DLD1 (cell line): ENCODE results near the gene C1orf116.

Experiments used
- in situ Hi-C: cut with HindIII; loops from 2 replicates; pipeline ENCODE4 v1.10.0; 2017; ENCODE audit warnings: low sequenced_read_pairs

C1orf116 gene

GRCh38 chr1:207003210-207003609 is 29.3 kb downstream of the C1orf116 start:
- in situ Hi-C loops, result no loop called here

- in situ Hi-C loops, result no loop called here
Observed at GRCh38 chr1:207002724-207003146, 29.8 kb downstream of the C1orf116 start.

DNA sequence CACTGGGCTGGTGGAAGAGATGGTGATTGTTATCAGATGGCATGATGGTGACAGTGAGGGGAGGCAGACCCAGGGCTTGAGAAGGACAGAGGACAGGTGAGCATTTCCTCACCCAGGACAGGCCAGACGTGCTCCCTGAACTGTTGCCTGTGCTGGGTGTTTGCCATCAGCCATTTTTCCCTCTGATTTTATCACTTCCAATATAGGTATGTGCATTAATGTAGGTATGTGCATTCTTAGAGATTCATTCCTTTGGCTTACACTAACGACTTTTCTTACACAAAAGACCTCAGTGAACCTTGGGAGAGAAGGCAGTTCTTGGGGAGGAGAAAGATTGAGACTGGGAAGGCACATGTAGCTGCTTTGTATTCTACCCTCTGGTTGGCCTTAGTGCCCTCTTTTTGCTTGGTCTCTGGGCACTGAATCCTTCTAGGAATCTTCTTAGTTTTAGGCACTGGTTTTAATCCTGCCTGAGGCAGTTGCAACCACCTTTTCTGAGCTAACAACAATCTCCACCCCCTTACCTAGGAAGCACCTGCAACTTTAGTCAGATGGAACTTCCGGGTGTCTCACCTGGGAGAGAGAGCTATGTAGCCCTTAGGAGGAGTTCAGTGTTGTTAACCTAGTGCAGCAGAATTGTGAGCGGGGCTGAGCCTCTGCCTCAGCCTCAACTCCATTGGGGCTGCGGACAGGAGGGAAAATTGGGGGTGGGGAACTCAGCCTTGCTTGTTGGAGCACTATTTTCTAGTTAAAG is 30.9 kb downstream of the C1orf116 start:
- in situ Hi-C loops, result no loop called here

DNA sequence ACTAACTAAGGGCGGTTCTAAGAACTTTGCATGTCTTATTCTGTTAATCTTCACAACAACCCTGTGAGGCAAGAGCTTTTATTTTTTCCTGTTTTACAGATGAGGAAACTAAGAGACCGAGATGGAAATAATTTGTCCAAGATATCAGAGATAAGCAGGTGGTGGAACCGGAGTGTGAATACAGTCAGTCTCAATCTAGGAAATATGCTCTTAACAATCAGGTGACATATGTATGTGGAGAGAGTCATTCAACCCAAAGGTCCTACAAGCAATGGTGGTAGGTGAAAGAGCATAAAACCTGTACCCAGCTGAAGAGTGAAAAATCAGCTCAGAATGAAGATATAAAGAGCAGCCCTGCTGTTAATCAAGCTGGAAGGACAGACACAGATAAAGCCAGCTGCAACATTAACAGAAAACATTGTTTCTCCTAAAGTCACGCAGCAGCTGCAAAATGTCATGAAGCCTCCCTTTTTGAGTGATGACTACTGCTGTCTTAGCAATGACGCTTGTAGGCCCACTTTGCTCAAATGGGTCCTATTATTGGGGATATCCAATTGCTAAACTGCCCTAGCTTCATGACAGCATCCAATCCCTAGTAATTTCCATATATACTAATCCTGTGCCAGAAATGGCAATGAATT is 31.8 kb downstream of the C1orf116 start:
- in situ Hi-C loops, result no loop called here

DNA sequence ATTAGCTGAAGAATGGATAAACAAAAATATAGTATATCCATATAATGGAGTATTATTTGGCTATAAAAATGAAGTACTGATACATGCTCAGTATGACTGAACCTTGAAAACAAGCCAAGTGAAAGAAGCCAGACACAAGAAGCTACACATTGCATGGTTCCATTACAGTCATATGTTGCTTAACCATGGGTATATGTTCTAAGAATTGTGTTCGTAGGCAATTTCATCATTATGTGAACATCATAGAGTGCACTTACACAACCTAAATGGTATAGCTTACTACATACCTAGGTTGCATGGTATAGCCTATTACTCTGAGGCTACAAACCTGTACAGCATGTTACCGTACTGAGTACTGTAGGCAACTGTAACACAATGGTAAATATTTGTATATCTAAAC is 33.7 kb downstream of the C1orf116 start:
- in situ Hi-C loops, result no loop called here

DNA sequence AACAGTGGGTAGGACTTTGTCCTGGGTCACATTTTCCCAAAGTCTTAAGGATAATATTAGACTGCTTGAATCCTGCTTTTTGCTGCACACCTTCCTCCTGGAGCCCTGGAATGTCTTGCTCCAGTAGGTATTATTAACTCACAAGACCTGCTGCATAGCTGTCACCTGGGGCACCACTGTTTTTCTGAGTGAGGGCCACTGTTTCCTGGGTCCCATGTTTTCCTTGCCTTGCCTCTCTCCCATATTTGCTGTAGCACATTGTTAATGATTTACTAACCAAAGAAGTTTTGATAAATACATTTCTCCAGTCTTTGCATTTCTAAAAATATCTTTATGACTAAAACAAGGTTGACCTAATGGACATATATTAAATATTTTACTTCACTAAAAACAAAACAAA is 39.8 kb downstream of the C1orf116 start:
- in situ Hi-C loops, result no loop called here

DNA sequence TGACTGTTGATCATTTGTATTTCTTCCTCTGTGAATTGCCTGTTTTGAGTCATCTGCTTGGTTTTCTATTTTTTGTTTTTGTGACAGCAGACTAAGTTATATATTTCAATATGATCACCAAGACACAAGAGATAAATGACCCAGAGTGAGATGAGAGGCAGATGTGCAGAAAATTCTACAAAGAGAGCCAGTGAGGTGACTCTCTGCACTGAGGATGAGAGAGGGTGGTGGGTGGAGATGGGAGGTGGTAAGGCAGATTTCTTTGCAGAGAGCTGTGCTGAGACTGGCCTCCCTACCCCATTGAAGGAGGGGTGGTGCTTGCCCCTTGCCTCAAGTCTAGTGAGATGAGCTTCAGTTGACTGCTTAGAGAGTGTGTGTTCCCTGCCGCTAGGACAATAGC is 44.7 kb downstream of the C1orf116 start:
- in situ Hi-C loops, result loop anchor here (5.0 kb wide), 1 partner anchor 71 kb away; no protein-coding TSS in a partner anchor

GRCh38 chr1:206986885-206987284 is 45.7 kb downstream of the C1orf116 start:
- in situ Hi-C loops, result loop anchor here (5.0 kb wide), 1 partner anchor 70 kb away; no protein-coding TSS in a partner anchor

- in situ Hi-C loops, result loop anchor here (5.0 kb wide), 1 partner anchor 69 kb away; no protein-coding TSS in a partner anchor
Observed at GRCh38 chr1:206986402-206986801, 46.2 kb downstream of the C1orf116 start.

DNA sequence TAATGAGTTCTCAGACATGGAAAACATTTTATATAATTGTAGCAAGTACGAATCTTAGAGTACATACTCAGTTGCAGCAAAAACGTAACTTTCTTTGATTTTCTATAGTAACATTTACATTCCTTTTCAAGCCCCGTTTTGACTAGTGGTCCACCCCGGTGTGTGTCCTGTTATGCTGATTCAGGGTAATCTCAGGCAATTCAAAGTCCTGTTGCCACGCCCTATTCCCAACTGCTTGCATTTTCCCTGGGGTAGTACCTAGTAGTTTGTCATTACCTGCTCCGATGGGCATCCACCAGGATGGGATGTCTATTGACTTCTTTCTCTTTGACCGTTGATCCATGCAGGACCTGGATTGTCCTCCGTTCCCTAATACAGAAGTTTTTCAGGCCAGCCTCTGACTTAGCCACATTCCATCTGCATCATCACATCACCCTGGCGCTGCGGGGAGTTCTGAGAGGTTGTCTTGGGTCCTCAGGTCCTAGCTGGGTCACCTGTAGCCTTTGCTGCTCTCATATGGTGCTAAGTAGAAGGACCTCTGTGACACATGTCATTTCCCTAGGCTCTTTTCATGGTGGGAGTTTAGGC is 47.3 kb downstream of the C1orf116 start:
- in situ Hi-C loops, result loop anchor here (5.0 kb wide), 1 partner anchor 68 kb away; no protein-coding TSS in a partner anchor

DNA sequence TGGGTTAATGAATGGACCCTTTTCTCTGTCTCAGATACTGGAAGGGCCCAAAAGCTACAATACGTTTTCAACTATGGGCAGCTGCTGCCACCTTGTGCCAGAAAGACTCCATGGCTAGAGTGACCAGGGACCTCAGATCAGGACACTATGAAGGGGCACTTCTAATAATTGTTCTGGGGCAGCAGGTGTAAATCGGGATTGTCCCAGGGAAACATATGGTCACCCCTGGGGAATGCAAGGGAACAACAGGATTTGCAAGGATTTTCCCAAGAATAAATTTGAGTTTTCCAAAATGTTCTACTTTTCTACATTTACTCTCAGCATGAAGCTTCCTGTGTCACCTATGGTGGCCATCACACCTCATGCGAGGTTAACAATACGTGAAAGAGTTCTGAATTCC is 50.3 kb downstream of the C1orf116 start:
- in situ Hi-C loops, result loop anchor here (5.0 kb wide), 1 partner anchor 350 kb away; no protein-coding TSS in a partner anchor

GRCh38 chr1:206979379-206980043 is 53.0 kb downstream of the C1orf116 start:
- in situ Hi-C loops, result loop anchor here (5.0 kb wide), 1 partner anchor 347 kb away; no protein-coding TSS in a partner anchor

- in situ Hi-C loops, result no loop called here
Observed at GRCh38 chr1:206978259-206978658, 54.3 kb downstream of the C1orf116 start.

DNA sequence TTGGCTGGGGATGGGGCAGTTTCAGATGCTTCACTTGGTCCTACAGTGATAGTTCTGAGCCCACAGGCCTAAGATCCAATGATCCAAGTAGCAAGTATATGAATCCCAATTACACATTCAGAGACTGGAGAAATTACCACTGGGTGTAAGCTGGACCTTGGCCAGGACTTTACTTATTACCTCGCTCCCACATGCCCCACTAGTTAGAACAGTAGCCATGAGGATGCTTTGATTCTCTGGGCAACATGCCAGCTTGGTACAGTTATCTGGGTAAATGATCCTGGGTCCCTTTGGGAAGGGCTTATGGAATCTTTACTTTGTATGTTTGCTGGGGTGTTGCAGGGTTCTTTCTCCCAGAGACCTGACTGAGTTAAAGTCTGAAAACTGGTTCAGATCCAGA is 57.2 kb downstream of the C1orf116 start:
- in situ Hi-C loops, result no loop called here

- in situ Hi-C loops, result loop anchor here (5.0 kb wide), 1 partner anchor 48 kb away; no protein-coding TSS in a partner anchor
Observed at GRCh38 chr1:206974140-206974539, 58.4 kb downstream of the C1orf116 start.

DNA sequence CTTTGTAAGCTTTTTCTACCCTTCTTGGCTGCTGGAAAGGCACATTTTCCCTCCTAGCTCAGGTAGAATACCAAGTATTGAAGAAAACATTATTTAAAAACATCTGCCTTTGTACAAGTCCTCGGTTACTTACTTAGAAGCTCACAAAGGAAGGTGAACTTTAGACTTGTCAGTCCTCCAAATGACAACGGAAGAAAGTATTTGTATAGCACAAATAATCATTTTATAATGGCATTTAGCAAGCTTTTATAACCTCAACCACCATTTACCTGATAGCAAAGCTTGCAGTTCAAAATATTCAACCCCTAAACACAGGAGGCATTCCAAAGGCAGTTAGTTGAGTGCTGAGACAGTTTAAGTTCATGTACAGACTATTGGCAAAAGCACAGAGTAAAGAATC is 59.8 kb downstream of the C1orf116 start:
- in situ Hi-C loops, result loop anchor here (5.0 kb wide), 1 partner anchor 50 kb away; no protein-coding TSS in a partner anchor

DNA sequence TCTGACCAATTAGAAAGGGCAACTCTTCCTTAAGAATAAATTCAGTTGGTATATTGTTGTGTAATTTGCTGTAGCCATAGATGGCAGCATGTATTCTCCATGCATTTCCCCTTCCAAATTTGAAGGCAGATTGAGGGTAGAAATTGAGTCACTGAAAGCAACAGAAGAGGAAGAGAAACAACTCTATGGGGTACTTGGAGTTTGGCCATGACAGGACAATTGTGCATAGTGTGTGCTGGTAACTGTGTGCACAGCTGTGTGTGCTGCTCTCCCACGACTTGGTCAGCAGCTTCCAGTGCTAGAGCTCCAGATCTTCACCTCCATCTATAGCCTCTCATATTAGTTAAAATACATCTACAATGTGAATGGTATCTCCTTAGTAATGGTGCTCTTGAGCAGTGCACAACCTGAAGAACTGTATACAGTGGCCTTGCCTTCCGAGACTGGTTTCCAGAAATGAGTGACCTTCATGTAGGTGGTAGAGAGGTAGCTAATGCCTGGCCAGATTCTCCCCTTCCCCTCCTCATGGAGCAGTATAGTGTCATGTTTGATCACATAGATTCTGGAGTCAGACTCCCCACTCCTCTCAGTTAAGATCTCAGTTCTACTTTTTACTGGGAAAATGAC is 61.4 kb downstream of the C1orf116 start:
- in situ Hi-C loops, result loop anchor here (5.0 kb wide), 1 partner anchor 51 kb away; no protein-coding TSS in a partner anchor

DNA sequence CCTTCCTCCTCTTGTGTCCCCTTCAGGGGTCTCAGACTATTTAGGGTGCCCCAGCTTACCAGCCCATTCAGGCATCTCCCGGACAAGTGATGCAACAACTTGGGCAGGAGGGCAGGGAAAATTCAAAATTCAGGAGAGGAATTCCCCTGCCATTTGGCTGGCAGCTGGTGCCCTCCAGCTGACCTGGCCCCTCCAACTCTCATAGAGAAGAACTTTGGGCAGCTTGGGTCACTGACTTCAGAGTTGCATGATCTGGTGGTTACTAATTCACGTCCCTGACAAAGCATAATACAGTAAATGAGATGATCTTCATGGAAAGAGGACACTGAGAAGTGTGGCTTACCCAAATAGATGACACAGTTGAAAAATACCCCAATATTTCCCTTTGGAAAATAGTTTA is 62.1 kb downstream of the C1orf116 start, which contains the start of gene FCAMR:
Gene FCAMR (minus strand): TSS at position 15 of the 400 bp plus-strand sequence. CDS start 335 bp downstream, outside the sequence.
- in situ Hi-C loops, result loop anchor here (5.0 kb wide), 1 partner anchor 52 kb away; no protein-coding TSS in a partner anchor

- in situ Hi-C loops, result no loop called here
Observed at GRCh38 chr1:206969090-206969489, 63.5 kb downstream of the C1orf116 start.
